GM19025 (cell line): ENCODE data around the gene USPL1.
A peak's percentile ranks its signal among the peaks of the same experiment; 100 is the strongest.

ENCODE experiments used
- ATAC-seq: cut with Tn5 transposase; IDR thresholded peaks from one replicate; pipeline ENCODE4 v1.9.1; 2021; ENCODE audit warnings: mild to moderate bottlenecking, low read depth, moderate library complexity; ENCODE audit not compliant: unreplicated experiment

USPL1 gene

GRCh38 chr13:30652746-30653386, 35.1 kb downstream of the USPL1 start:
- ATAC-seq: no peak

DNA sequence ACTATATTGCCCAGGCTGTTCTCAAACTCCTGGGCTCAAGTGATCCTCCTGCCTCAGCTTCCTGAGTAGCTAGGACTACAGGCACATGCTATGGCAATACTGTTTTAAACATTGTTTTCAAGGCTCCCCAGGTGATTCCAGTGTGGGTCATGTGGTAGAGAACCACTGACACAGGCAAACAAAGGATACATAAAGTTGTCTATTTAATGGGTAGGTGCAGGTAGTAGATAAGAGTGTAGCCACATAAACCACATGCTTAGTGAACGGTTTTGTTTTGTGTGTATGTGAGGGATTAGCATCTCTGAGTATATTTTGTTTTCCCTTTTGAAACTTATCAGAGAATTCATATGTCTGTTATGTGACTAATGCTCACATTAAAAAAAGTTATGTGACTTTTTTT, 36.7 kb downstream of the USPL1 start:
- ATAC-seq: no peak

DNA sequence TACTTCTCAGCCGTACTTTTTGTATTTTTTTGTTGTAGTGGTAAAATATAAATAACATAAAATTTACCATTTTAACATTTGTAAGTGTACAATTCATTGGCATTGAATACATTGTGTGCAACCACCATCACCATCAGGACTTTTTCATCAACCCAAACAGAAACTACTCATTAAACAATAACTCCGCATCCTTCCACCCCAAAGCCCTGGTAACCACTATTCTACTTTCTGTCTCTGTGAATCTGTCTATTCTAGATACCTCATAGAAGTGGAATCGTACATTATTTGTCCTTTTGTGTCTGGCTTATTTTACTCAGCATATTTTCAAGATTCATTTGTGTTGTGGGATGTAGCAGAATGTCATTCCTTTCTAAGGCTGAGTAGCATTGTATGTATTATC, 38.5 kb downstream of the USPL1 start:
- ATAC-seq: no peak

GRCh38 chr13:30659980-30660379, 42.3 kb downstream of the USPL1 start:
- ATAC-seq: no peak

DNA sequence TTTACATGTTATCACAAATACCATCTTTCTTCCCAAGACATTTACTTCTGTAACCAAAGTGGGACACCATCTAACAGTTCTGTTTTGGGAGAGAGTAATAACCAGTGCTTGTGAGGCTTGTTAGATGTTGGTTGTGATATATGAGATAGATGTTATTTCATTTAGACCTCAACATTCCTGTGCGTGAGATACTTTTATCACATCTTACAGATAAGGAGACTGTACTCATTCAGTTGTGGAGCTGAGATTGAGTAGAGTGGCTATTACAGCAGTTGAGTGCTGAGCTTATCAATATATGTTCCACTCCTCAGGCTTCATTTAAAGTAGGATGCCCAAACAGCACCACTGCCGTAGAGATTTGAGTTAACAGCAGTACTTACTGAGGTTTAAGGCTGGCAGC, 43.1 kb downstream of the USPL1 start:
- ATAC-seq: no peak

- ATAC-seq: no peak
These were observed 47.1 kb downstream of the USPL1 start for GRCh38 chr13:30664689-30665275.

DNA sequence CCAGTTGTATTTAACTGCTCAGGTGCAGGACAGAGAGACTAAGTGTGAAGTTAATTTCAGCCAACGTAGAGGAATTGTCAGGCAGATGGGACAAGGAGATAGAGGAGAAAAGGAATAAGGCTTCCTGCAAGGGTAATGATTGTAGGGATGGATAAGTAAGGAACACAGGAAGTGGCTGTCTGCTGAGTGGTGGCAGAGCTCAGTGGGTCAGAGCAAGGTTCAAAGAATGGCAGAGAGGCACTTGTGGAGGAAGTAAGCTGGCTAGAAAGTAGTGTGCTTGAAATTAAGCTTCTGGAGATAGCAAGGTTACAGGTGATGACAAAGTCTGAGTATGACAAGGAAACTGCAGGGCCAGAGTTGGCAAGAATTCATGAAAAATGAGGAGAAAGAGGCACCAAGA, 47.9 kb downstream of the USPL1 start:
- no peak for ATAC-seq

DNA sequence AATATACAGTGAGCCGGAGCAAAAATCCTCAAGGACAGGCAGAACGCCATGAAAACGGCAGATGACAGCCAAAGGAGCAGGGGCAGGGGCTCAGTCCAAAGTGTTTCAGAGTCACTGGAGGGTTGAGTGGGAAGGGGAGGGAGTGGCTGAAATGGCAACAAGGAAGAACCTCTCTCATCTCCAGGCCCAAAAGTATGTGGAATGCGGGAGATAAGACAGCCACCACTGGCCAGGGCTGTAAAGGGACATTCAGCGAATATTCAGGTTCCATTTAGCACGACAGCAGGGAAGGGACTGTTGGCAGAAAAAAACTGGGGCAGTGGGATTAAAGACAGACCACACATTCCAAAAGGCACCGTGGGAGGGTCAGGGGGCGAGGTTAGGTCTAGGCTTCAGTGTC, 48.4 kb downstream of the USPL1 start:
- no peak for ATAC-seq

DNA sequence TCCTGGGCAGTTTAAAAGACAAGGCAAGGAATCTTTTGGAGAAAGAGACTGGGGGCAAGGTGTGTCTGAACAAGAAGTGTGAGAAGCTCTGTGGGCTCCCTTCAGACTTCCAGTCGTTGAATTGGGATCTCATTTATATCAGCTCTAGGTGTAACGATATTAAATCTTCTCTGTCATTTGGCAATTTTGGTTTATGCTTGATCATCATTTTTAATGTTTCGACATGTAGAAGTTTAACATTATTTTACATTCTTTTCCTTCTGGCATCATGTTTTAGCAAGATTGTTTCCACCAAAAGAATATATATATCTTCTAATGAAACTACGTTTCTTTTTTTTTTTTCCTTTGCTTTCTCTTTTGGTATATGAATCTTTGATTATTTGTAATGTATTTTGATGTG, 49.3 kb downstream of the USPL1 start:
- ATAC-seq: no peak

- no peak for ATAC-seq
These were observed 50.6 kb downstream of the USPL1 start for GRCh38 chr13:30668312-30668711.

GRCh38 chr13:30671271-30671815, 53.6 kb downstream of the USPL1 start:
- ATAC-seq: no peak

- ATAC-seq: peak; percentile 87
These were observed 56.2 kb downstream of the USPL1 start for GRCh38 chr13:30673669-30674521.

GRCh38 chr13:30675717-30676116, 58.0 kb downstream of the USPL1 start:
- no peak for ATAC-seq

- ATAC-seq: no peak
These were observed 59.0 kb downstream of the USPL1 start for GRCh38 chr13:30676672-30677071.

GRCh38 chr13:30679483-30680330, 62.0 kb downstream of the USPL1 start:
- no peak for ATAC-seq

- ATAC-seq: no peak
These were observed 64.1 kb downstream of the USPL1 start for GRCh38 chr13:30681843-30682242.

- no peak for ATAC-seq
These were observed 67.7 kb downstream of the USPL1 start for GRCh38 chr13:30685320-30685859.

DNA sequence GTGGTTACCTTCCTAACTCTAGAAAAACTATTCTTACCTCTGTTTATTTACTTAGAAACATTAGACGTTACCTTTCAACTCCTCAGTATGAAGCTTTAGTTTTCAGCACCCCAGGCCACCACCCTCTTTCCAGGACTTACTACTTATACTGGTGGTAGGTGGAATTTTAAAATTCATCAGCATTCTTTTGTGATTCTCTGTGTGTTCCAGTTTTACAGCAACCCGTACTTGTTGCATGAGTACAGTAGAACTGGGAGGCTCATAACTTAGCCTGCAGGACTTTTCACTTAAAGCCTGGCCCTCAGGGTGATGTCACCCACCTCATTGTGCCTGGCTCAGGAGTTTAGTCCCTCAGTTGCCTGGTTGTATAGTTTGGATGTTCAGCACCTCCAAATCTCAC, 68.3 kb downstream of the USPL1 start:
- ATAC-seq: no peak

GRCh38 chr13:30687601-30688000, 69.9 kb downstream of the USPL1 start:
- ATAC-seq: no peak

DNA sequence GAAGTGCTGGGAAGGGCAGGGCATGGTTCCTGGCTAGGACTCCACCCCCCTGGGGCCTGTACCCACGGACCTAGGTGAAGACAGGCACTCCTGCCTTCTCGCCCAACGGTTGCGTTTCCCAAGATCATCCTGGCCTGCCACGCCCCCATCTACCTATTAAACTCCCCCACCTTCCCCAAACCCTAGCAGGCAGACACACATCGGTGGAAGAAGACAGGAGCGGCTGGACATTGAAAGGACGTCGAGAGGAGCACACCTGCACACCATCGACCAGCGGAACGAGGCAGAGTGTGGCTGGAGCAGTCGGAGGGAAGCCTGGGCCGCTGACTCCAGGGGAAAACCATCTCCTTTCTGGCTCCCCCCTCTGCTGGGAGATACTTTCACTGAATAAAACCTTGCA, 72.0 kb downstream of the USPL1 start:
- ATAC-seq: no peak
